ENCODE data around the gene SYDE2.

GRCh38 chr1:85182700-85183099, 18.1 kb downstream of the SYDE2 start:
- TF ChIP-seq CTCF (IDR thresholded peaks at IDR 0.05; ENCODE audit: poor library complexity): no peak
- no peak for TF ChIP-seq EZH2phosphoT487 (IDR thresholded peaks at IDR 0.05; ENCODE audit: low read depth, severe bottlenecking, unreplicated experiment)

Measured in hepatocyte (in vitro differentiated cells).